H9 (cell line): Measurements from ENCODE around the gene KCNG2. TPM values are rescaled to one million over a fixed set of nuclear protein-coding genes. Genes with fewer than 3 reads are reported as not detected.

Experiments
- DNase-seq: peaks from one replicate; pipeline ENCODE4 v3.0.0-alpha.2; 2017
- H2AFZ ChIP-seq: one replicate; pipeline ENCODE4 v1.6.1; 2013; ENCODE audit warnings: mild to moderate bottlenecking, low read length, control low read depth, moderate library complexity
- H2AK5ac ChIP-seq: 2 replicates; pipeline ENCODE4 v1.6.1; 2013; ENCODE audit warnings: low read length, control low read depth, mixed read lengths; ENCODE audit not compliant: insufficient read length
- H2BK120ac ChIP-seq: one replicate; pipeline ENCODE4 v1.6.1; 2013; ENCODE audit warnings: low read depth, mild to moderate bottlenecking, low read length, control low read depth, inconsistent platforms; ENCODE audit not compliant: poor library complexity, severe bottlenecking
- H2BK12ac ChIP-seq: 2 replicates; pipeline ENCODE4 v1.6.1; 2013; ENCODE audit warnings: low read length, control low read depth, mixed read lengths, low read depth; ENCODE audit not compliant: insufficient read length
- H2BK15ac ChIP-seq: 2 replicates; pipeline ENCODE4 v1.6.1; 2013; ENCODE audit warnings: low read depth, low read length, control low read depth
- H2BK20ac ChIP-seq: one replicate; pipeline ENCODE4 v1.6.1; 2013; ENCODE audit warnings: low read depth, mild to moderate bottlenecking, low read length, control low read depth, inconsistent platforms; ENCODE audit not compliant: poor library complexity, severe bottlenecking
- H2BK5ac ChIP-seq: 2 replicates; pipeline ENCODE4 v1.6.1; 2013; ENCODE audit warnings: low read length, control low read depth, mixed read lengths; ENCODE audit not compliant: insufficient read length
- H3K14ac ChIP-seq: 2 replicates; pipeline ENCODE4 v1.6.1; 2013; ENCODE audit warnings: low read length, control low read depth; ENCODE audit not compliant: insufficient read depth
- H3K18ac ChIP-seq: 2 replicates; pipeline ENCODE4 v1.6.1; 2013; ENCODE audit warnings: low read depth, mild to moderate bottlenecking, mixed read lengths, low read length, control low read depth; ENCODE audit not compliant: insufficient read length
- H3K23ac ChIP-seq: 2 replicates; pipeline ENCODE4 v1.6.1; 2013; ENCODE audit warnings: low read length, control low read depth, mixed read lengths, low read depth; ENCODE audit not compliant: insufficient read length
- H3K23me2 ChIP-seq: 2 replicates; pipeline ENCODE4 v1.6.1; 2013; ENCODE audit warnings: low read depth, mild to moderate bottlenecking, mixed read lengths, low read length, control low read depth; ENCODE audit not compliant: insufficient read length, poor library complexity, severe bottlenecking
- H3K27ac ChIP-seq: 2 replicates; pipeline ENCODE4 v1.5.1; 2013; ENCODE audit warnings: low read length, control low read depth, mixed read lengths, low read depth; ENCODE audit not compliant: insufficient read length
- H3K27me3 ChIP-seq: 2 replicates; pipeline ENCODE4 v1.6.1; 2013; ENCODE audit warnings: low read length, control low read depth, inconsistent platforms; ENCODE audit not compliant: insufficient read depth
- H3K4ac ChIP-seq: 2 replicates; pipeline ENCODE4 v1.6.1; 2013; ENCODE audit warnings: low read depth, mild to moderate bottlenecking, control low read depth, inconsistent platforms, low read length, moderate library complexity
- H3K4me1 ChIP-seq: 2 replicates; pipeline ENCODE4 v1.6.1; 2013; ENCODE audit warnings: low read length, control low read depth, inconsistent platforms; ENCODE audit not compliant: insufficient read depth
- H3K4me2 ChIP-seq: 2 replicates; pipeline ENCODE4 v1.6.1; 2013; ENCODE audit warnings: low read length, control low read depth, mixed read lengths; ENCODE audit not compliant: insufficient read length, insufficient read depth
- H3K56ac ChIP-seq: 2 replicates; pipeline ENCODE4 v1.6.1; 2013; ENCODE audit warnings: low read depth, mild to moderate bottlenecking, mixed read lengths, low read length, control low read depth; ENCODE audit not compliant: insufficient read length
- H3K79me1 ChIP-seq: 2 replicates; pipeline ENCODE4 v1.6.1; 2013; ENCODE audit warnings: low read depth, mild to moderate bottlenecking, moderate library complexity, low read length, control low read depth, inconsistent platforms; ENCODE audit not compliant: insufficient read depth, poor library complexity, severe bottlenecking
- H3K79me2 ChIP-seq: 2 replicates; pipeline ENCODE4 v1.6.1; 2013; ENCODE audit warnings: low read length, control low read depth, inconsistent platforms; ENCODE audit not compliant: insufficient read depth
- H3K9ac ChIP-seq: 2 replicates; pipeline ENCODE4 v1.6.1; 2013; ENCODE audit warnings: low read length, control low read depth, mixed read lengths; ENCODE audit not compliant: insufficient read length; ENCODE audit errors: extremely low read depth
- H3K9me3 ChIP-seq: one replicate; pipeline ENCODE4 v1.6.1; 2013; ENCODE audit warnings: low read depth, low read length, inconsistent platforms; ENCODE audit not compliant: control insufficient read depth
- H3T11ph ChIP-seq: one replicate; pipeline ENCODE4 v1.6.1; 2013; ENCODE audit warnings: mild to moderate bottlenecking, low read length, control low read depth, inconsistent platforms
- H4K20me1 ChIP-seq: one replicate; pipeline ENCODE4 v1.6.1; 2013; ENCODE audit not compliant: control insufficient read depth, insufficient read length, insufficient read depth
- H4K5ac ChIP-seq: 2 replicates; pipeline ENCODE4 v1.6.1; 2013; ENCODE audit warnings: low read depth, mild to moderate bottlenecking, mixed read lengths, low read length, control low read depth; ENCODE audit not compliant: insufficient read length
- H4K8ac ChIP-seq: replicated peaks from 2 replicates; pipeline ENCODE4 v1.6.1; 2013; ENCODE audit warnings: low read length, control low read depth, mixed read lengths, low read depth; ENCODE audit not compliant: insufficient read length
- H4K91ac ChIP-seq: 2 replicates; pipeline ENCODE4 v1.6.1; 2013; ENCODE audit warnings: low read depth, mild to moderate bottlenecking, moderate library complexity, mixed read lengths, low read length, control low read depth; ENCODE audit not compliant: insufficient read length
- H3K27ac Mint-ChIP-seq, 3 experiments: 2 replicates in 2 of 3; 3 replicates in 1 of 3; pipeline ENCODE4 v1.8.0; 2020 to 2021; ENCODE audit warnings: mixed read lengths in 3 of 3, mild to moderate bottlenecking in 1 of 3, moderate library complexity in 1 of 3
- H3K27me3 Mint-ChIP-seq: 2 replicates; pipeline ENCODE4 v1.8.0; 2021; ENCODE audit warnings: low read depth, mild to moderate bottlenecking, moderate library complexity, mixed read lengths
- H3K36me3 Mint-ChIP-seq, 3 experiments: 2 replicates in 2 of 3; 3 replicates in 1 of 3; pipeline ENCODE4 v1.8.0; 2020 to 2021; ENCODE audit warnings: low read depth in 3 of 3, mixed read lengths in 3 of 3; ENCODE audit not compliant: insufficient read depth in 1 of 3
- H3K4me1 Mint-ChIP-seq, 2 experiments: 2 replicates each; pipeline ENCODE4 v1.8.0; 2020; ENCODE audit warnings: mixed read lengths in 2 of 2
- H3K4me3 Mint-ChIP-seq, 2 experiments: 2 replicates in 1 of 2; 3 replicates in 1 of 2; pipeline ENCODE4 v1.8.0; 2020 to 2021; ENCODE audit warnings: mild to moderate bottlenecking in 2 of 2, mixed read lengths in 2 of 2, moderate library complexity in 1 of 2
- H3K9me3 Mint-ChIP-seq, 2 experiments: 2 replicates in 1 of 2; 3 replicates in 1 of 2; pipeline ENCODE4 v1.8.0; 2020; ENCODE audit warnings: mild to moderate bottlenecking in 2 of 2, mixed read lengths in 2 of 2, moderate library complexity in 1 of 2
- CTCF ChIP-seq: fragments of 200-600 bp; sonication (generic); conservative IDR thresholded peaks from 3 replicates; pipeline ENCODE4 v1.8.0; 2021; ENCODE audit warnings: antibody characterized with exemption, mild to moderate bottlenecking
- WGBS: extraction: QIAGEN DNeasy Blood & Tissue Kit; methylation state at CpG from one replicate; pipeline ENCODE4 v1.1.7; 2013; ENCODE audit warnings: missing lambda C conversion rate, low lambda C conversion rate, mixed read lengths; ENCODE audit not compliant: insufficient read length; ENCODE audit errors: extremely low coverage; 5-methylcytosine and 5-hydroxymethylcytosine counted together
- total RNA-seq: library from RNA; stranded (reverse); gene quantifications from 2 replicates; pipeline ENCODE4 v1.2.1, GENCODE V29; 2021

Gene KCNG2
- total RNA-seq, 1 experiment from 2014 or later = 0.15 TPM

GRCh38 chr18:79914614-79915160, 116.9 kb downstream of the KCNG2 start:
- WGBS = no CpG with 5 or more reads among the region's 20 CpGs
- Histone ChIP-seq H4K20me1 (no peaks in the 10 kb centered on the region), H3K23me2 (no peaks in the 10 kb centered on the region), H4K91ac (no peak overlapping the region), H2BK12ac (no peak overlapping the region), H2BK15ac (no peak overlapping the region), H4K8ac (no peak overlapping the region), H3K79me1 (no peaks in the 10 kb centered on the region), H2BK120ac (no peak overlapping the region), H3T11ph (no peak overlapping the region), H3K4me1 (no peaks in the 10 kb centered on the region), H3K79me2 (no peaks in the 10 kb centered on the region), H3K23ac (no peak overlapping the region), H3K9ac (no peak overlapping the region), H3K14ac (no peak overlapping the region; the same call in 1 of the 2 replicates), H2AK5ac (no peak overlapping the region), H4K5ac (no peak overlapping the region), H3K27ac (no peak overlapping the region), H3K27me3 (no peaks in the 10 kb centered on the region), H3K18ac (no peak overlapping the region), H2AFZ (no peak overlapping the region), H2BK5ac (no peak overlapping the region), H3K56ac (no peak overlapping the region), H3K9me3 (no peaks in the 10 kb centered on the region), H3K4me2 (no peak overlapping the region), H3K4ac (no peak overlapping the region), H2BK20ac (no peak overlapping the region)
- Mint-ChIP-seq H3K4me3 (no peak overlapping the region), H3K9me3 (peaks cover 3% of the 10 kb centered on the region in 2 experiments; a peak in 3 of 5 replicates), H3K4me1 (peaks cover 4 to 17% of the 10 kb centered on the region in 2 experiments; a peak in 3 of 4 replicates), H3K27ac (0 out of 7 replicates have a peak overlapping the region, but pooled peaks of 1 of the 3 experiments have one; percentile 85), H3K27me3 (peaks cover 11% of the 10 kb centered on the region), H3K36me3 (peaks cover 2 to 16% (median 5%) of the 10 kb centered on the region in 3 experiments; a peak in 5 of 7 replicates)
- no peak for TF ChIP-seq CTCF
- DNase-seq = peak; percentile 42
